ENCODE measurements around the gene CNBP. TPM values are rescaled to one million over a fixed set of nuclear protein-coding genes. Genes with fewer than 3 reads are reported as not detected.

The CNBP gene
- total and polyA plus RNA-seq, 9 of the 15 experiments (the other 6 are each of a cell fraction or from before 2014, with no cell fraction given): 284 to 717 (median 412) TPM

- TF ChIP-seq CBX5 (IDR thresholded peaks at IDR 0.05; ENCODE audit: borderline replicate concordance, low read depth): no peak
- no peak for TF ChIP-seq ZNF717 (CRISPR knock-in tag; IDR thresholded peaks at IDR 0.05)
- TF ChIP-seq GTF3C2 (IDR thresholded peaks at IDR 0.05; ENCODE audit: borderline replicate concordance, extremely low read depth, insufficient read length): no peak
- peak; percentile 20; the same call in 1 of the 2 replicates for TF ChIP-seq ATF7 (IDR thresholded peaks at IDR 0.05)
- TF ChIP-seq ZNF318 (IDR thresholded peaks at IDR 0.05; ENCODE audit: borderline replicate concordance in 1 of 2, low read depth in 1 of 2): no peak
- TF ChIP-seq NR0B1 (IDR thresholded peaks at IDR 0.05; ENCODE audit: partially characterized antibody): no peak
- TF ChIP-seq ZNF696 (CRISPR knock-in tag; conservative IDR thresholded peaks at IDR 0.05): no peak
- TF ChIP-seq ZNF140 (CRISPR knock-in tag; IDR thresholded peaks at IDR 0.05): no peak
- TF ChIP-seq SNIP1 (IDR thresholded peaks at IDR 0.05; ENCODE audit: low read depth): no peak
- peak; percentile 54; the same call in 1 of the 2 replicates for TF ChIP-seq ATF3 (IDR thresholded peaks at IDR 0.05)
- TF ChIP-seq ATF3 (CRISPR knock-in tag; conservative IDR thresholded peaks at IDR 0.05): no peak
- no peak for TF ChIP-seq CHD2 (IDR thresholded peaks at IDR 0.05; ENCODE audit: low read depth, low read length)
- no peak for TF ChIP-seq TAF9B (IDR thresholded peaks at IDR 0.05; ENCODE audit: partially characterized antibody)
- no peak for TF ChIP-seq ZFPM2 (CRISPR knock-in tag; IDR thresholded peaks at IDR 0.05)
Observed at GRCh38 chr3:129162729-129163579, 20.7 kb downstream of the CNBP start (continued).

All from K562 (cell line).